Body of pancreas (tissue), 4 donors: ENCODE measurements around the gene TAF15.

Source experiments
- CTCF ChIP-seq, 7 experiments: fragments of 450-650 bp in 4 of 7; fragments of 200-600 bp in 3 of 7; sonication (generic) in 3 of 7; IDR thresholded peaks; one replicate each; pipeline ENCODE4 v1.5.1; 2016 to 2019; ENCODE audit warnings: antibody characterized with exemption in 7 of 7
- POLR2A ChIP-seq, 3 donors: fragments of 450-650 bp; IDR thresholded peaks; one replicate each; pipeline ENCODE4 v1.6.1; 2016; ENCODE audit warnings: antibody characterized with exemption in 3 of 3, mild to moderate bottlenecking in 2 of 3

- no peak for TF ChIP-seq POLR2A (IDR thresholded peaks at IDR 0.05)
- TF ChIP-seq CTCF (IDR thresholded peaks at IDR 0.05): no peak
Observed at GRCh38 chr17:35892091-35893035, 83.1 kb downstream of the TAF15 start.
